Bronchial epithelial cell (primary cell): ENCODE data around the gene TMEM134. TPM values are rescaled to one million over a fixed set of nuclear protein-coding genes. Genes with fewer than 3 reads are reported as not detected.
A peak's percentile ranks its signal among the peaks of the same experiment; 100 is the strongest.
"Not testable (repeated sequence)": the region's sequence is repeated elsewhere in the genome, so short reads cannot be mapped to it uniquely, and the experiment has no call there.

Source experiments
- DNase-seq: peaks from one replicate; pipeline ENCODE4 v3.0.0-alpha.2; 2010; ENCODE audit warnings: low read depth
- FAIRE-seq: peaks from 2 replicates; lab custom pipeline; 2011; peaks lifted over from hg19 to GRCh38; lab: Jason Lieb, UNC
- H3K27me3 ChIP-seq: 2 replicates; pipeline ENCODE4 v1.5.1; 2011; ENCODE audit warnings: low read length; ENCODE audit not compliant: control insufficient read depth, insufficient read depth
- H3K36me3 ChIP-seq: 2 replicates; pipeline ENCODE4 v1.5.1; 2011; ENCODE audit warnings: low read length; ENCODE audit not compliant: control insufficient read depth, insufficient read depth
- H3K4me3 ChIP-seq: 2 replicates; pipeline ENCODE4 v1.5.1; 2011; ENCODE audit warnings: mild to moderate bottlenecking, low read depth, low read length, control low read depth
- CTCF ChIP-seq: IDR thresholded peaks from 2 replicates; pipeline ENCODE4 v1.5.1; 2011; ENCODE audit warnings: mild to moderate bottlenecking, moderate library complexity, low read length, control low read depth, inconsistent platforms; ENCODE audit not compliant: insufficient read depth, severe bottlenecking
- total RNA-seq: library from RNA; depleted of rRNA; stranded (reverse); fragments of >200 nt; gene quantifications from 2 replicates; pipeline ENCODE4 v1.2.1, GENCODE V29; 2014

The TMEM134 gene
- total RNA-seq, 1 donor from 2014 or later: 38.2 TPM

- TF ChIP-seq CTCF: no peak
- no peaks in the 10 kb centered on the region for H3K27me3 ChIP-seq
- FAIRE-seq: peak; percentile 36
- DNase-seq: no peak
- no peak overlapping the region for H3K4me3 ChIP-seq
- peaks cover 20% of the 10 kb centered on the region for H3K36me3 ChIP-seq
Observed at GRCh38 chr11:67489885-67490726, 21.1 kb upstream of the TMEM134 start.

- DNase-seq: no peak
- no peak for FAIRE-seq
- Histone ChIP-seq H3K36me3 (peaks cover 16% of the 10 kb centered on the region), H3K27me3 (no peaks in the 10 kb centered on the region), H3K4me3 (no peak overlapping the region)
- no peak for TF ChIP-seq CTCF
Observed at GRCh38 chr11:67489203-67489884, 20.3 kb upstream of the TMEM134 start.

DNA sequence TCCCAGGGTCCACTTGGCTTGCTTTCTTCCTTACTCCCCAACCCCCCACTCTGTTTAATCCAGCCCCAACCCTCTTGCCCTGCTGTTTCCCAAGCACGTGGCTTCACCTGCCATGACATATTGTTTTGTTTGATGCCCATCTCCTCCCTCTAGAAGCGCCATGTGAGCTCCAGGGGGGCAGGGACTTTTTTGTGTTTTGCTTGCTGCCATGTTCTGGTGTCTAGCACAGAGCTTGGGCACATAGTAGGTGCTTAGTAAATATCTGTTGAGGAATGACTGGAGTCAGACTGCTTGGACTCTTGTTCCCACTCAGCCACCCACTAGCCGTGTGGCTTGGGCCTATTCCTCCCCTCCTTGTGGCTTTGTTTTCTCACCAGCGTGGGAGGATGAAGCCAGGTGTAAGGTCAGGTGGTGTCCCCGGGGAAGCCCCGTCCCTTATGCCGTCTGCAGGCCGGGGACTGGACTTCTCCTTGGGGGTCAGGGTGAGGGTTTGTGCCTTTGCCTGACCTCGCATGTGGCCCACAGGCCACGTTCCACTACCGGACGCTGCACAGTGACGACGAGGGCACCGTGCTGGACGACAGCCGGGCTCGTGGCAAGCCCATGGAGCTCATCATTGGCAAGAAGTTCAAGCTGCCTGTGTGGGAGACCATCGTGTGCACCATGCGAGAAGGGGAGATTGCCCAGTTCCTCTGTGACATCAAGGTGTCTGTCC lies 17.6 kb upstream of the TMEM134 start:
- no peak for TF ChIP-seq CTCF
- Histone ChIP-seq H3K4me3 (no peak overlapping the region), H3K36me3 (peaks cover 4% of the 10 kb centered on the region), H3K27me3 (no peaks in the 10 kb centered on the region)
- no peak for DNase-seq
- FAIRE-seq: no peak

- not testable (repeated sequence) for FAIRE-seq, H3K36me3 ChIP-seq, H3K27me3 ChIP-seq, H3K4me3 ChIP-seq, DNase-seq
Observed at GRCh38 chr11:67485873-67486361, 16.9 kb upstream of the TMEM134 start.

- no peak for TF ChIP-seq CTCF
- no peaks in the 10 kb centered on the region for H3K36me3 ChIP-seq
- H3K27me3 ChIP-seq: no peaks in the 10 kb centered on the region
- DNase-seq (no peak), FAIRE-seq (no peak)
- H3K4me3 ChIP-seq: no peak overlapping the region
Observed at GRCh38 chr11:67484847-67485311, 15.8 kb upstream of the TMEM134 start.
